A673 (cell line): Measurements from ENCODE around the gene SLC44A3.

Experiments
- CTCF ChIP-seq: fragments of 300-800, 200-600 bp; sonication (generic); conservative IDR thresholded peaks from 2 replicates; pipeline ENCODE4 v1.5.1; 2017; ENCODE audit warnings: low read depth, mild to moderate bottlenecking, antibody characterized with exemption, low read length, moderate library complexity, mixed read lengths
- EZH2 ChIP-seq: fragments of 200-600 bp; sonication (generic); IDR thresholded peaks from 2 replicates; pipeline ENCODE4 v1.6.1; 2017; ENCODE audit warnings: borderline replicate concordance, low read depth, mild to moderate bottlenecking, mixed read lengths, antibody characterized with exemption, low read length; ENCODE audit not compliant: poor library complexity, severe bottlenecking

DNA sequence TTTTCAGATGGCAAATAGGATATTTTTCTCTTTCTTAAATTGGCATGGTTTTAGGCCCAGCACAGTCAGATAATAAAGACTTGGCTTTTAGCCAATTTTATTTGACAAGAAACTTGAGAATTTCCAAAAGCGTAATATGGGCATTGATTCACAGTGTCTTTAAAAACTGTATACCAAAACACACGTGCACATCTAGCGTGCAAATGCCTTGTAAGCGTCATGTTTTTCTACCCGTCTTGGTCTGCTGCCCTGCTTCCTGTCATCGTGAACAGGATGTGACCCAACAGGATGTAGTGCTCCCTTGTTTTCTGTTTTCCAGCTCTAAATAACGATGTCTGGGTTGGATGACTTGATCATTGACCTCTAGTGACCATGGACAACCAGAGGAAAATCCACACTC lies 24.7 kb upstream of the SLC44A3 start:
- no peak for TF ChIP-seq CTCF
- TF ChIP-seq EZH2 = no peak
